SK-N-SH (cell line): ENCODE measurements around the gene KCNG1. TPM values are rescaled to one million over a fixed set of nuclear protein-coding genes. Genes with fewer than 3 reads are reported as not detected.

Experiments
- CTCF ChIA-PET: fragments of 300-600, 350-600 bp; formaldehyde crosslinking; extraction: SDS; loops from one replicate; lab custom pipeline; 2021; lab: Yijun Ruan, JAX
- POLR2A ChIA-PET: fragments of 350-600 bp; sonication (Branson Sonifier 250); formaldehyde crosslinking; extraction: SDS; loops from one replicate; lab custom pipeline; 2020; ENCODE audit warnings: antibody characterized with exemption, inconsistent platforms; lab: Yijun Ruan, JAX
- DNase-seq: peaks from one replicate; pipeline ENCODE4 v3.0.0; 2012
- H2AFZ ChIP-seq: fragments of 200-600 bp; sonication (generic); 2 replicates; pipeline ENCODE4 v1.8.1; 2016; ENCODE audit warnings: antibody characterized with exemption, mild to moderate bottlenecking, low read depth
- H3F3A ChIP-seq: fragments of 200-600 bp; sonication (generic); replicated peaks from 2 replicates; pipeline ENCODE3; 2016; ENCODE audit warnings: antibody characterized with exemption, mild to moderate bottlenecking; ENCODE audit not compliant: insufficient read depth
- H3K27ac ChIP-seq, 2 experiments: fragments of 200-500 bp in 1 of 2; fragments of 200-600 bp in 1 of 2; sonication (Bioruptor generic) in 1 of 2; sonication (generic), shearing (Covaris generic) in 1 of 2; 2 replicates each; pipeline versions ENCODE4 v1.5.1 to v1.6.1; 2014 to 2016; ENCODE audit warnings: low read depth in 2 of 2, inconsistent platforms in 1 of 2, low read length in 1 of 2, mild to moderate bottlenecking in 1 of 2, mixed read lengths in 1 of 2
- H3K27me3 ChIP-seq: fragments of 200-600 bp; sonication (generic), shearing (Covaris generic); 2 replicates; pipeline ENCODE4 v1.6.1; 2016; ENCODE audit warnings: mixed run types; ENCODE audit not compliant: insufficient read depth
- H3K36me3 ChIP-seq, 2 experiments: fragments of 200-500 bp in 1 of 2; fragments of 200-600 bp in 1 of 2; sonication (Bioruptor generic) in 1 of 2; sonication (generic) in 1 of 2; replicated peaks in 1 of 2; 2 replicates each; pipeline versions ENCODE3 to v1.5.1; 2014 to 2016; ENCODE audit warnings: low read length in 1 of 2, mild to moderate bottlenecking in 1 of 2; ENCODE audit not compliant: insufficient read depth in 2 of 2, control insufficient read depth in 1 of 2
- H3K4me1 ChIP-seq, 2 experiments: fragments of 200-500 bp in 1 of 2; fragments of 200-600 bp in 1 of 2; sonication (Bioruptor generic) in 1 of 2; sonication (generic), shearing (Covaris generic) in 1 of 2; 2 replicates each; pipeline versions ENCODE4 v1.5.1 to v1.6.1; 2014 to 2016; ENCODE audit warnings: low read depth in 1 of 2, low read length in 1 of 2, mixed run types in 1 of 2; ENCODE audit not compliant: insufficient read depth in 2 of 2, control insufficient read depth in 1 of 2
- H3K4me2 ChIP-seq: fragments of 200-600 bp; sonication (generic), shearing (Covaris generic); 2 replicates; pipeline ENCODE4 v1.6.1; 2017; ENCODE audit warnings: mixed run types
- H3K4me3 ChIP-seq, 2 experiments: fragments of 200-500 bp in 1 of 2; fragments of 200-600 bp in 1 of 2; sonication (Bioruptor generic) in 1 of 2; sonication (generic), shearing (Covaris generic) in 1 of 2; 2 replicates each; pipeline versions ENCODE4 v1.5.1 to v1.8.1; 2014 to 2016; ENCODE audit warnings: low read depth in 2 of 2, inconsistent platforms in 1 of 2, low read length in 1 of 2, mild to moderate bottlenecking in 1 of 2, mixed read lengths in 1 of 2, moderate library complexity in 1 of 2
- H3K79me2 ChIP-seq: fragments of 200-600 bp; sonication (generic); 2 replicates; pipeline ENCODE4 v1.8.1; 2017; ENCODE audit warnings: mild to moderate bottlenecking; ENCODE audit not compliant: insufficient read depth
- H3K9ac ChIP-seq: fragments of 200-600 bp; sonication (generic); 2 replicates; pipeline ENCODE4 v1.6.1; 2017; ENCODE audit warnings: mixed run types
- H3K9me2 ChIP-seq: fragments of 200-600 bp; sonication (generic); 2 replicates; pipeline ENCODE4 v1.6.1; 2017; ENCODE audit warnings: mixed run types
- H3K9me3 ChIP-seq: fragments of 200-600 bp; sonication (generic); 2 replicates; pipeline ENCODE4 v1.6.1; 2017; ENCODE audit warnings: mixed run types, mild to moderate bottlenecking, moderate library complexity
- H4K20me1 ChIP-seq: fragments of 200-600 bp; sonication (generic); 2 replicates; pipeline ENCODE4 v1.6.1; 2017; ENCODE audit warnings: mild to moderate bottlenecking, mixed run types; ENCODE audit not compliant: insufficient read depth
- FOXM1 ChIP-seq: IDR thresholded peaks from 2 replicates; pipeline ENCODE4 v1.4.0; 2012; ENCODE audit warnings: low read depth, mild to moderate bottlenecking
- MEF2A ChIP-seq: IDR thresholded peaks from 2 replicates; pipeline ENCODE4 v1.4.0; 2012; ENCODE audit warnings: low read depth, borderline replicate concordance
- NRF1 ChIP-seq: IDR thresholded peaks from 2 replicates; pipeline ENCODE4 v1.6.1; 2012; ENCODE audit warnings: low read depth, mild to moderate bottlenecking, low read length
- RAD21 ChIP-seq: IDR thresholded peaks from 2 replicates; pipeline ENCODE4 v1.6.1; 2012; ENCODE audit warnings: mild to moderate bottlenecking, low read length
- RCOR1 ChIP-seq: fragments of 150-350 bp; IDR thresholded peaks from 2 replicates; pipeline ENCODE4 v1.6.1; 2017; ENCODE audit warnings: antibody characterized with exemption, low read length
- SMC3 ChIP-seq: IDR thresholded peaks from 2 replicates; pipeline ENCODE4 v1.6.1; 2012; ENCODE audit warnings: low read depth, low read length, improper control_type of control experiment
- YY1 ChIP-seq: IDR thresholded peaks from 2 replicates; pipeline ENCODE4 v1.4.0; 2012; ENCODE audit warnings: low read depth, mild to moderate bottlenecking
- WGBS: methylation state at CpG from one replicate; pipeline ENCODE4 v1.1.6; 2017; ENCODE audit warnings: low lambda C conversion rate; 5-methylcytosine and 5-hydroxymethylcytosine counted together
- polyA plus RNA-seq, 3 experiments: library from polyadenylated mRNA; depleted of rRNA; stranded (reverse); fragments of >200 nt; gene quantifications; 2 replicates each; pipeline ENCODE4 v1.2.3, GENCODE V29; 2012
- TF ChIP-seq, protein P1 (sequence below): fragments of 150-350 bp; IDR thresholded peaks from 2 replicates; pipeline ENCODE4 v1.6.1; 2017; ENCODE audit warnings: antibody characterized with exemption, low read length, low read depth, borderline replicate concordance
- TF ChIP-seq, protein P2 (sequence below): fragments of 200-600 bp; sonication (generic); IDR thresholded peaks from 2 replicates; pipeline ENCODE4 v1.6.1; 2017; ENCODE audit warnings: antibody characterized with exemption, mild to moderate bottlenecking, moderate library complexity
- TF ChIP-seq, protein P3 (sequence below): IDR thresholded peaks from 2 replicates; pipeline ENCODE4; 2012
- TF ChIP-seq, protein P4 (sequence below): IDR thresholded peaks from 2 replicates; pipeline ENCODE4 v1.6.1; 2012; ENCODE audit warnings: mild to moderate bottlenecking, low read depth, low read length, moderate library complexity
- TF ChIP-seq, protein P5 (sequence below): IDR thresholded peaks from 2 replicates; pipeline ENCODE4 v1.4.0; 2012; ENCODE audit warnings: low read depth, borderline replicate concordance
- TF ChIP-seq, protein P6 (sequence below): IDR thresholded peaks from 2 replicates; pipeline ENCODE4 v1.4.0; 2012; ENCODE audit warnings: low read depth

KCNG1 gene
- polyA plus RNA-seq, 1 of the 3 experiments (the other 2 are of a cell fraction) = 13.8 TPM

DNA sequence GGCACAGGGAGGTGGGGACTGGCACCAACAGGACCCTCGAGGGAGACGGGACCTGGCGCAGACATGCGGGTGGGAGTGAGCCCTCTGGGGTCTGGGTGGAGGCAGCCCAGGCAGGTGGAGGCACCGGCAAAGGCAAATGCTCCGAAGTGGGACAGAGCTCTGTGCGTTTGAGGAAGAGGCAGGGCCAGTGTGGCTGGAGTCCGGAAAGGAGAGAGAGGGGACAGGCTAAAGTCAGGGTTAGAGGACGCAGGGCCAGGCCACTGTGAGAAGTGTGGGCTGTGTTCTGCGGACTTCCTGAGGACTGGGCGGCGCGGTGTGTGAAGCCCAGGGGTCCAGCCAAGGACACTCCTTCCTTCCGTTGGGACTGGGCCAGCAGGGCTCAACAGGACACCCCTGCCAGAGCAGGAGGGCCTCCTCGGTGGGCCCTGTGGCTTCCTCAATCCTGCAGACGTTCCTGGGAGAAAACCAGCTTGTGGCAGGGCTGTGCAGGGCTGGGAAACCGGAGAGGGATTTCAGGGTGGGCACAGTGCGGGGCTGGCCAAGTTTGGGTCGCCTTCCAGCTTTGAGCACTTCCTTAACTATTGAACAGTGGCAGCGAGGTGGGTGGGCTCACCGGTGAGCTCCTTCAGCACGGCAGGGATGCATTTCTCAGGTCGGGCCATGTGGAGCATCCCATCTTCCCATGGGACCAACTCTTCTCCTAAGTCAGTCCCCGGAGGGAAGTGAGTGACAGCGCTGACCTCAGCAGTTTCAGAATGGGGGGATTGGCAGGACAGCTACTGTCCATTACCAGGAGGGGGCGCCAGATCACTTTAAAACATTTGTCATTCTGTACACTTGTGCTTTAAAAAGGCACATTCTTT is 41.8 kb downstream of the KCNG1 start:
- Histone ChIP-seq H3K36me3 (no peaks in the 10 kb centered on the region), H3K9me3 (no peaks in the 10 kb centered on the region), H3F3A (peaks cover 12% of the 10 kb centered on the region), H3K9me2 (no peaks in the 10 kb centered on the region), H3K27me3 (no peaks in the 10 kb centered on the region), H3K4me1 (peaks cover 4 to 12% of the 10 kb centered on the region in 2 experiments; a peak in 1 of 4 replicates), H3K27ac (peak overlapping the region in 1 of 2 experiments; percentile 91; a peak in 2 of 4 replicates)
- CTCF ChIA-PET = interaction anchor here (0.7 to 15.0 kb wide), 68 partner anchors 9 to 1102 kb away, joined by 3 to 452 read pairs (median 5); partner anchors contain the start of genes ADNP, BCAS4 and NFATC2
- TF ChIP-seq, protein P1, sequence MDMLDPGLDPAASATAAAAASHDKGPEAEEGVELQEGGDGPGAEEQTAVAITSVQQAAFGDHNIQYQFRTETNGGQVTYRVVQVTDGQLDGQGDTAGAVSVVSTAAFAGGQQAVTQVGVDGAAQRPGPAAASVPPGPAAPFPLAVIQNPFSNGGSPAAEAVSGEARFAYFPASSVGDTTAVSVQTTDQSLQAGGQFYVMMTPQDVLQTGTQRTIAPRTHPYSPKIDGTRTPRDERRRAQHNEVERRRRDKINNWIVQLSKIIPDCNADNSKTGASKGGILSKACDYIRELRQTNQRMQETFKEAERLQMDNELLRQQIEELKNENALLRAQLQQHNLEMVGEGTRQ = no peak
- TF ChIP-seq YY1 = no peak
- TF ChIP-seq, protein P2, sequence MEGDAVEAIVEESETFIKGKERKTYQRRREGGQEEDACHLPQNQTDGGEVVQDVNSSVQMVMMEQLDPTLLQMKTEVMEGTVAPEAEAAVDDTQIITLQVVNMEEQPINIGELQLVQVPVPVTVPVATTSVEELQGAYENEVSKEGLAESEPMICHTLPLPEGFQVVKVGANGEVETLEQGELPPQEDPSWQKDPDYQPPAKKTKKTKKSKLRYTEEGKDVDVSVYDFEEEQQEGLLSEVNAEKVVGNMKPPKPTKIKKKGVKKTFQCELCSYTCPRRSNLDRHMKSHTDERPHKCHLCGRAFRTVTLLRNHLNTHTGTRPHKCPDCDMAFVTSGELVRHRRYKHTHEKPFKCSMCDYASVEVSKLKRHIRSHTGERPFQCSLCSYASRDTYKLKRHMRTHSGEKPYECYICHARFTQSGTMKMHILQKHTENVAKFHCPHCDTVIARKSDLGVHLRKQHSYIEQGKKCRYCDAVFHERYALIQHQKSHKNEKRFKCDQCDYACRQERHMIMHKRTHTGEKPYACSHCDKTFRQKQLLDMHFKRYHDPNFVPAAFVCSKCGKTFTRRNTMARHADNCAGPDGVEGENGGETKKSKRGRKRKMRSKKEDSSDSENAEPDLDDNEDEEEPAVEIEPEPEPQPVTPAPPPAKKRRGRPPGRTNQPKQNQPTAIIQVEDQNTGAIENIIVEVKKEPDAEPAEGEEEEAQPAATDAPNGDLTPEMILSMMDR = peak; percentile 93
- peak; percentile 77 for TF ChIP-seq RAD21
- TF ChIP-seq SMC3 = peak; percentile 57
- TF ChIP-seq, protein P3, sequence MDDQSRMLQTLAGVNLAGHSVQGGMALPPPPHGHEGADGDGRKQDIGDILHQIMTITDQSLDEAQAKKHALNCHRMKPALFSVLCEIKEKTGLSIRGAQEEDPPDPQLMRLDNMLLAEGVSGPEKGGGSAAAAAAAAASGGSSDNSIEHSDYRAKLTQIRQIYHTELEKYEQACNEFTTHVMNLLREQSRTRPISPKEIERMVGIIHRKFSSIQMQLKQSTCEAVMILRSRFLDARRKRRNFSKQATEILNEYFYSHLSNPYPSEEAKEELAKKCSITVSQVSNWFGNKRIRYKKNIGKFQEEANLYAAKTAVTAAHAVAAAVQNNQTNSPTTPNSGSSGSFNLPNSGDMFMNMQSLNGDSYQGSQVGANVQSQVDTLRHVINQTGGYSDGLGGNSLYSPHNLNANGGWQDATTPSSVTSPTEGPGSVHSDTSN = peak; percentile 68
- TF ChIP-seq, all 33 proteins: peak for 4
- WGBS = 64% methylated on average over 23 of the region's 26 CpGs
- no peak overlapping the region for H3K4me2 ChIP-seq
- no peak overlapping the region; a peak in 1 of 4 replicates for H3K4me3 ChIP-seq
- no peaks in the 10 kb centered on the region for H3K79me2 ChIP-seq
- H2AFZ ChIP-seq = no peak overlapping the region
- DNase-seq = peak; percentile 83
- POLR2A ChIA-PET = no interaction called here
- H3K9ac ChIP-seq = peak overlapping the region; percentile 16; the same call in 1 of the 2 replicates
- H4K20me1 ChIP-seq = no peaks in the 10 kb centered on the region

DNA sequence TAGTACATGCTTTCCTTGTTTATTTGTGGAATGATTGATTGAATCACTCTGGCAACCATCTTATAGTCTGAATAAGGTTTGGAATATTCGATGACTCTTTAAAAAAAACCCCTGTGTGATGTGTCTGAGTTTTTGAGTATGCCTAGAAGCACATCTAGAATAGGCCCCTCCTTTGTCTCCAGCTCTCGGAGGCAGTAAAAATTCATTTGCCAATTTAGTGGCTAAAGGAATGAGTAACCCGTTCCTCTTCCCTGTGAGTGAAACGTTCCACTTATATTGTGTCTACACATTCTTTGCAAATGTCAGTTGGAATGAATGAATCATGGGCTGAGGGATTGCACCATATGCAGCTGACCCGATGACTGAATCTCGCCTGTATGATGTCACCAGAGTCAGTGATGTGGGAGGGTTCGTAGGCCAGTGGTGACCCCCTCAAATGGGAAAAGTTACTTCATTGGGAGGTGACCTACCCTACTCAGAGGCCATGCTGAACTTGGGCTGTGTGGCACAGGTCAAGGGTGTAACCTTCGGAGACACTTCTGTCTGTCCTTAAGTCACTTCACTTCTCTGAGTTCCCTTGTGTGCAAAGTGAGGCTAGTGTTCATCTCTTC is 42.7 kb downstream of the KCNG1 start:
- H3K4me2 ChIP-seq = no peak overlapping the region
- TF ChIP-seq MEF2A = no peak
- TF ChIP-seq FOXM1 = no peak
- TF ChIP-seq, protein P4, sequence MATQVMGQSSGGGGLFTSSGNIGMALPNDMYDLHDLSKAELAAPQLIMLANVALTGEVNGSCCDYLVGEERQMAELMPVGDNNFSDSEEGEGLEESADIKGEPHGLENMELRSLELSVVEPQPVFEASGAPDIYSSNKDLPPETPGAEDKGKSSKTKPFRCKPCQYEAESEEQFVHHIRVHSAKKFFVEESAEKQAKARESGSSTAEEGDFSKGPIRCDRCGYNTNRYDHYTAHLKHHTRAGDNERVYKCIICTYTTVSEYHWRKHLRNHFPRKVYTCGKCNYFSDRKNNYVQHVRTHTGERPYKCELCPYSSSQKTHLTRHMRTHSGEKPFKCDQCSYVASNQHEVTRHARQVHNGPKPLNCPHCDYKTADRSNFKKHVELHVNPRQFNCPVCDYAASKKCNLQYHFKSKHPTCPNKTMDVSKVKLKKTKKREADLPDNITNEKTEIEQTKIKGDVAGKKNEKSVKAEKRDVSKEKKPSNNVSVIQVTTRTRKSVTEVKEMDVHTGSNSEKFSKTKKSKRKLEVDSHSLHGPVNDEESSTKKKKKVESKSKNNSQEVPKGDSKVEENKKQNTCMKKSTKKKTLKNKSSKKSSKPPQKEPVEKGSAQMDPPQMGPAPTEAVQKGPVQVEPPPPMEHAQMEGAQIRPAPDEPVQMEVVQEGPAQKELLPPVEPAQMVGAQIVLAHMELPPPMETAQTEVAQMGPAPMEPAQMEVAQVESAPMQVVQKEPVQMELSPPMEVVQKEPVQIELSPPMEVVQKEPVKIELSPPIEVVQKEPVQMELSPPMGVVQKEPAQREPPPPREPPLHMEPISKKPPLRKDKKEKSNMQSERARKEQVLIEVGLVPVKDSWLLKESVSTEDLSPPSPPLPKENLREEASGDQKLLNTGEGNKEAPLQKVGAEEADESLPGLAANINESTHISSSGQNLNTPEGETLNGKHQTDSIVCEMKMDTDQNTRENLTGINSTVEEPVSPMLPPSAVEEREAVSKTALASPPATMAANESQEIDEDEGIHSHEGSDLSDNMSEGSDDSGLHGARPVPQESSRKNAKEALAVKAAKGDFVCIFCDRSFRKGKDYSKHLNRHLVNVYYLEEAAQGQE = no peak
- TF ChIP-seq, protein P5, sequence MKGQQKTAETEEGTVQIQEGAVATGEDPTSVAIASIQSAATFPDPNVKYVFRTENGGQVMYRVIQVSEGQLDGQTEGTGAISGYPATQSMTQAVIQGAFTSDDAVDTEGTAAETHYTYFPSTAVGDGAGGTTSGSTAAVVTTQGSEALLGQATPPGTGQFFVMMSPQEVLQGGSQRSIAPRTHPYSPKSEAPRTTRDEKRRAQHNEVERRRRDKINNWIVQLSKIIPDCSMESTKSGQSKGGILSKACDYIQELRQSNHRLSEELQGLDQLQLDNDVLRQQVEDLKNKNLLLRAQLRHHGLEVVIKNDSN = no peak
- no peak for TF ChIP-seq NRF1
- TF ChIP-seq, protein P6, sequence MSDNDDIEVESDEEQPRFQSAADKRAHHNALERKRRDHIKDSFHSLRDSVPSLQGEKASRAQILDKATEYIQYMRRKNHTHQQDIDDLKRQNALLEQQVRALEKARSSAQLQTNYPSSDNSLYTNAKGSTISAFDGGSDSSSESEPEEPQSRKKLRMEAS = 0 out of 2 replicates have a peak, but pooled peaks have one; percentile 44
- no peak for TF ChIP-seq RCOR1

More for the DNA sequence above, 42.7 kb downstream of the KCNG1 start:
- Histone ChIP-seq H3F3A (peaks cover 12% of the 10 kb centered on the region), H3K9ac (peak overlapping the region; percentile 52; the same call in 1 of the 2 replicates), H3K4me3 (no peak overlapping the region), H3K27ac (peak overlapping the region in 1 of 2 experiments; percentile 91; a peak in 2 of 4 replicates), H3K4me1 (peaks cover 4 to 12% of the 10 kb centered on the region in 2 experiments; a peak in 1 of 4 replicates), H3K9me2 (no peaks in the 10 kb centered on the region), H3K27me3 (no peaks in the 10 kb centered on the region), H3K9me3 (no peaks in the 10 kb centered on the region), H3K79me2 (no peaks in the 10 kb centered on the region), H4K20me1 (no peaks in the 10 kb centered on the region), H3K36me3 (no peaks in the 10 kb centered on the region), H2AFZ (no peak overlapping the region)
- 14% methylated on average over 8 of the region's 8 CpGs for WGBS
- no peak for DNase-seq
- CTCF ChIA-PET = interaction anchor here (1.3 to 15.0 kb wide), 16 partner anchors 8 to 644 kb away, joined by 3 to 452 read pairs (median 10); partner anchors contain the start of gene ADNP
- POLR2A ChIA-PET = no interaction called here
